Dedifferentiated amniotic fluid mesenchymal stem cell (primary cell): ENCODE results near the gene MAP1B.
A peak's percentile ranks its signal among the peaks of the same experiment; 100 is the strongest.

ENCODE experiments used
- DNase-seq: peaks from one replicate; pipeline ENCODE4 v3.0.0-alpha.2; 2016; ENCODE audit errors: extremely low spot score

MAP1B gene

GRCh38 chr5:72251386-72251785, 144.1 kb downstream of the MAP1B start:
- no peak for DNase-seq

DNA sequence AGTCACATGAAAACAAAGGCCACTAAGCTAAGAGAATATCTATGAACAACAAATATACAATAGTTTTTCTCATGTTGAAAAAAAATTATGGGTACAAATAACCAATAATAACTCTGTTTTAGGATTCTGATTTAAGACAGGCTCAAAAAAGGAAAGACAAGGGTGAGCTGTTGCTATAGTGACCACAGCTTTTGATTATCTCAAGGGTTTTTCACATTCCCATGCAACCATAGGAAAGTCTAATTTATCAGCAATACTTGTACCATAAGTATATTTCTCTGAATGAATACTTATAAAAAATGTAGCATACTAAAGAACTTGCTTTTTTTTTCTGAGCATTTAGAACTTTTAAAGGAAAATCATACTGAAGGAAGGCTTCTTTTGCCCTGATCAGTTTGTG, 144.7 kb downstream of the MAP1B start:
- DNase-seq: no peak

GRCh38 chr5:72252574-72253155, 145.4 kb downstream of the MAP1B start:
- peak; percentile 45 for DNase-seq

GRCh38 chr5:72255237-72255636, 148.0 kb downstream of the MAP1B start:
- DNase-seq: no peak

- DNase-seq: no peak
Measured at GRCh38 chr5:72255670-72256069, 148.4 kb downstream of the MAP1B start.

- DNase-seq: no peak
Measured at GRCh38 chr5:72256536-72256935, 149.3 kb downstream of the MAP1B start.
